OCI-LY1 (cell line): ENCODE data around the gene RAD51D.

Experiments
- CTCF ChIP-seq: fragments of 200-600 bp; sonication (generic), shearing (Covaris generic); IDR thresholded peaks from 2 replicates; pipeline ENCODE4 v1.5.1; 2017; ENCODE audit warnings: mild to moderate bottlenecking, antibody characterized with exemption, low read length, moderate library complexity, mixed read lengths
- EZH2 ChIP-seq: fragments of 200-600 bp; sonication (generic), shearing (Covaris generic); IDR thresholded peaks from 2 replicates; pipeline ENCODE4 v1.8.0; 2017; ENCODE audit warnings: borderline replicate concordance, mixed run types, mild to moderate bottlenecking, antibody characterized with exemption, low read length, moderate library complexity, mixed read lengths

GRCh38 chr17:35159940-35160339, 40.3 kb upstream of the RAD51D start:
- TF ChIP-seq CTCF, result no peak
- no peak for TF ChIP-seq EZH2
